Naive thymus-derived CD4-positive, alpha-beta T cell (primary cell): Measurements from ENCODE around the gene PADI1. TPM values are rescaled to one million over a fixed set of nuclear protein-coding genes. Genes with fewer than 3 reads are reported as not detected.

Source experiments
- ATAC-seq: fragments of 150-1000 bp; cut with Tn5 transposase; 2 replicates; pipeline ENCODE4 v1.10.0; 2021; ENCODE audit warnings: mild to moderate bottlenecking, moderate library complexity
- CTCF ChIA-PET: fragments of 350-600 bp; sonication (Branson Sonifier 250); formaldehyde crosslinking; loops from one replicate; lab custom pipeline; 2021; ENCODE audit warnings: antibody characterized with exemption; lab: Charles Lee
- POLR2A ChIA-PET: fragments of 350-600 bp; sonication (Branson Sonifier 250); formaldehyde crosslinking; loops from one replicate; lab custom pipeline; 2021; ENCODE audit warnings: antibody characterized with exemption, inconsistent platforms; lab: Charles Lee
- DNase-seq, 9 donors: peaks; one replicate each; pipeline versions ENCODE4 v3.0.0 to v3.0.0-alpha.2; 2020 to 2022; ENCODE audit warnings: mixed read lengths in 1 of 9
- H3K27ac ChIP-seq: one replicate; pipeline ENCODE4 v1.7.0; 2013; ENCODE audit warnings: mild to moderate bottlenecking, low read depth, low read length, moderate library complexity
- H3K27me3 ChIP-seq, 2 donors: one replicate each; pipeline ENCODE4 v1.7.0; 2013; ENCODE audit warnings: low read length in 2 of 2, mild to moderate bottlenecking in 2 of 2, moderate library complexity in 2 of 2; ENCODE audit not compliant: control insufficient read depth in 2 of 2, insufficient read depth in 2 of 2
- H3K36me3 ChIP-seq, 3 experiments: 1 replicate in 2 of 3; 2 replicates in 1 of 3; pipeline ENCODE4 v1.7.0; 2013; ENCODE audit warnings: low read length in 3 of 3, mild to moderate bottlenecking in 3 of 3, moderate library complexity in 1 of 3; ENCODE audit not compliant: insufficient read depth in 3 of 3, control insufficient read depth in 2 of 3
- H3K4me1 ChIP-seq, 2 donors: one replicate each; pipeline ENCODE4 v1.7.0; 2013; ENCODE audit warnings: low read length in 2 of 2, mild to moderate bottlenecking in 2 of 2, moderate library complexity in 1 of 2; ENCODE audit not compliant: control insufficient read depth in 2 of 2, insufficient read depth in 2 of 2
- H3K4me3 ChIP-seq: 2 replicates; pipeline ENCODE4 v1.7.0; 2013; ENCODE audit warnings: mild to moderate bottlenecking, low read length
- H3K9me3 ChIP-seq, 3 experiments: 1 replicate in 2 of 3; 2 replicates in 1 of 3; pipeline ENCODE4 v1.7.0; 2013; ENCODE audit warnings: low read length in 3 of 3; ENCODE audit not compliant: control insufficient read depth in 2 of 3
- H3K27ac Mint-ChIP-seq, 9 donors: one replicate each; pipeline ENCODE4 v1.8.0; 2020 to 2022; ENCODE audit warnings: mixed read lengths in 9 of 9, mild to moderate bottlenecking in 8 of 9, moderate library complexity in 5 of 9, inconsistent platforms in 2 of 9
- H3K27me3 Mint-ChIP-seq, 5 donors: one replicate each; pipeline ENCODE4 v1.8.0; 2021 to 2022; ENCODE audit warnings: mixed read lengths in 5 of 5, mild to moderate bottlenecking in 1 of 5
- H3K36me3 Mint-ChIP-seq, 5 donors: one replicate each; pipeline ENCODE4 v1.8.0; 2020 to 2022; ENCODE audit warnings: mixed read lengths in 5 of 5, mild to moderate bottlenecking in 3 of 5, inconsistent platforms in 1 of 5
- H3K4me1 Mint-ChIP-seq, 7 donors: one replicate each; pipeline ENCODE4 v1.8.0; 2020 to 2022; ENCODE audit warnings: mixed read lengths in 7 of 7, mild to moderate bottlenecking in 3 of 7, inconsistent platforms in 1 of 7
- H3K4me3 Mint-ChIP-seq, 10 donors: one replicate each; pipeline ENCODE4 v1.8.0; 2020 to 2022; ENCODE audit warnings: mild to moderate bottlenecking in 10 of 10, mixed read lengths in 10 of 10, moderate library complexity in 6 of 10, inconsistent platforms in 2 of 10
- H3K9me3 Mint-ChIP-seq, 11 donors: one replicate each; pipeline ENCODE4 v1.8.0; 2020 to 2022; ENCODE audit warnings: mixed read lengths in 11 of 11, mild to moderate bottlenecking in 4 of 11, inconsistent platforms in 1 of 11, moderate library complexity in 1 of 11
- intact Hi-C, 2 donors: fragments of 100-400 bp; cut with micrococcal nuclease; formaldehyde crosslinking; loops; one replicate each; pipeline ENCODE4 v1.15.1; 2023
- polyA plus RNA-seq, 2 donors: library from polyadenylated mRNA; unstranded; fragments of 300-500 nt; fragmentation: Illumina TruSeq; gene quantifications; one replicate each; pipeline ENCODE4 v1.2.3, GENCODE V29; 2021
- total RNA-seq, 6 experiments: library from RNA in 5 of 6; stranded (reverse) in 5 of 6; gene quantifications; 1 replicate in 5 of 6; 2 replicates in 1 of 6; pipeline ENCODE4 v1.2.3 and lab custom pipeline; 2021 to 2026

Gene PADI1
- total and polyA plus RNA-seq, 7 experiments from 2014 or later = not detected

GRCh38 chr1:17264470-17264869 is 59.5 kb downstream of the PADI1 start:
- CTCF ChIA-PET = no interaction called here
- no peak overlapping the region for H3K4me3 Mint-ChIP-seq

DNA sequence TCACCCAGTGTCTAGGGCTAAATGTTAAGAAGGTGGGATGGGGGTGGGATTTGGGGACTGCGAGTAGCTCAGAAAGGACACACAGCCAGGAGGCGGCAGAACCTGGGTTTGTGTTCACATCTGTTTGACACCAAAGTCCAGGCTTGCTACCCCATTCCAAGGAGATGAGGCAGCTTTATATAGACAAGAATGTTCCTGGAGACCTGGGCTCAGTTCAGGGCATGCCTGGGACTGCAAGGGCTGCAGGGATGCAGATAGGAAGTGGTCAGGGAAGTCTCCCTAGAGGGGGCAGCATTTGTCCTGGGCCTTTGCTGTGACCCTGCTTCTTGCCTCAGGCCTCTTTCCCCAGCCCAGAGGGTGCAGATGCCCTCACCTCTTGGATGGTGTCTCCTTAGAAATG is 60.2 kb downstream of the PADI1 start:
- Mint-ChIP-seq H3K27ac (no peak overlapping the region), H3K36me3 (no peaks in the 10 kb centered on the region), H3K9me3 (peaks cover 0 to 6% (median 0%) of the 10 kb centered on the region in 11 donors), H3K4me1 (peaks cover 0 to 2% (median 0%) of the 10 kb centered on the region in 7 donors), H3K27me3 (peaks cover 0 to 8% (median 4%) of the 10 kb centered on the region in 5 donors), H3K4me3 (no peak overlapping the region)
- H3K4me1 ChIP-seq = no peaks in the 10 kb centered on the region
- intact Hi-C loops = no loop called here
- H3K27ac ChIP-seq = no peak overlapping the region
- ATAC-seq (no peak), DNase-seq (no peak)
- no peaks in the 10 kb centered on the region for H3K36me3 ChIP-seq
- ChIA-PET CTCF (no interaction called here), POLR2A (no interaction called here)
- H3K27me3 ChIP-seq = no peaks in the 10 kb centered on the region
- H3K9me3 ChIP-seq = no peaks in the 10 kb centered on the region
- H3K4me3 ChIP-seq = no peak overlapping the region

More at GRCh38 chr1:17264470-17264869, 59.5 kb downstream of the PADI1 start:
- Mint-ChIP-seq H3K4me1 (peaks cover 0 to 2% (median 0%) of the 10 kb centered on the region in 7 donors), H3K36me3 (no peaks in the 10 kb centered on the region), H3K27me3 (peaks cover 0 to 8% (median 5%) of the 10 kb centered on the region in 5 donors), H3K9me3 (peaks cover 0 to 6% (median 0%) of the 10 kb centered on the region in 11 donors), H3K27ac (no peak overlapping the region)
- DNase-seq = no peak
- intact Hi-C loops = no loop called here
- H3K4me3 ChIP-seq = no peak overlapping the region
- H3K9me3 ChIP-seq = no peaks in the 10 kb centered on the region
- H3K27me3 ChIP-seq = no peaks in the 10 kb centered on the region
- no peak for ATAC-seq
- no peaks in the 10 kb centered on the region for H3K4me1 ChIP-seq
- H3K36me3 ChIP-seq = no peaks in the 10 kb centered on the region
- no peak overlapping the region for H3K27ac ChIP-seq
- POLR2A ChIA-PET = no interaction called here

GRCh38 chr1:17265950-17266349 is 61.0 kb downstream of the PADI1 start:
- no peaks in the 10 kb centered on the region for H3K36me3 Mint-ChIP-seq
- Histone ChIP-seq H3K27ac (no peak overlapping the region), H3K36me3 (no peaks in the 10 kb centered on the region), H3K27me3 (no peaks in the 10 kb centered on the region), H3K4me3 (no peak overlapping the region), H3K4me1 (no peaks in the 10 kb centered on the region), H3K9me3 (no peaks in the 10 kb centered on the region)
- intact Hi-C loops = no loop called here
- no peak overlapping the region for H3K27ac Mint-ChIP-seq
- H3K27me3 Mint-ChIP-seq = peaks cover 0 to 6% (median 0%) of the 10 kb centered on the region in 5 donors
- H3K4me1 Mint-ChIP-seq = peaks cover 0 to 2% (median 0%) of the 10 kb centered on the region in 7 donors
- H3K4me3 Mint-ChIP-seq = no peak overlapping the region
- ChIA-PET POLR2A (no interaction called here), CTCF (no interaction called here)
- ATAC-seq (no peak), DNase-seq (no peak)
- peaks cover 0 to 6% (median 0%) of the 10 kb centered on the region in 11 donors for H3K9me3 Mint-ChIP-seq

DNA sequence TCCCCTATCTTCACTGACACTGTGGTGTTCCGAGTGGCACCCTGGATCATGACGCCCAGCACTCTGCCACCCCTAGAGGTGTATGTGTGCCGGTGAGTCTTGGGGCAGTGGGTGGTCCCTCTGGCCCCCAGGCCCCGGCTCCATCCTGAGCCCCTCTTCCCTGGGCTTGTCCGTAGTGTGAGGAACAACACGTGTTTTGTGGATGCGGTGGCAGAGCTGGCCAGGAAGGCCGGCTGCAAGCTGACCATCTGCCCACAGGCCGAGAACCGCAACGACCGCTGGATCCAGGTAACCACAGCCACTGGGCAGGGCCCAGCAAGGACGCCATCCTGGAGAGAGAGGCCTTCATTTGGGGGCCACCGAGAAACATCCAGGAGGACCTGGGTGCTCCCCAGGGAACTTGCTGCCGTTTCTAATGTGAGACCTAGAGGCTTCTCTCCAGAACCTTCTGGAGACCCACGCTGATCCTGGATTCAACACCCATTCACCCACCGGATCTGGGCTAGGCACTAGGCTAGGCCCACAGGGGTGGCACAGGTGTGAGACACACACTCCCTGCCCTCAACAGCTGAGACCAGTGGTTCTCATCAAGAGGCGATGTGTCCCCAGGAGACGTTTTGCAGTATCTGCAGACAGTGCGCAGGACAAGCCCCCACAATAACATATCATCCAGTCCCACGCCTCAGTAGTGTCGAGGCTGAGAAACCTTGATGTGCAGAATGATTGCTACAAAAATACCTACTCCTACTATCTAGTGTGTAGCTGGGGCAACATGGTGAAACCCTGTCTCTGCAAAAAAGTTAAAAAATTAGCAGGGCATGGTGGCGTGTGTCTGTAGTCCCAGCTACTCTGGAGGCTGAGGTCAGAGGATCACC is 66.2 kb downstream of the PADI1 start:
- Mint-ChIP-seq H3K27ac (no peak overlapping the region), H3K27me3 (peaks cover 0 to 14% (median 7%) of the 10 kb centered on the region in 5 donors), H3K4me3 (no peak overlapping the region), H3K9me3 (no peaks in the 10 kb centered on the region), H3K36me3 (no peaks in the 10 kb centered on the region), H3K4me1 (no peaks in the 10 kb centered on the region)
- Histone ChIP-seq H3K4me1 (no peaks in the 10 kb centered on the region), H3K27ac (no peak overlapping the region), H3K27me3 (no peaks in the 10 kb centered on the region), H3K36me3 (no peaks in the 10 kb centered on the region), H3K4me3 (no peak overlapping the region), H3K9me3 (no peaks in the 10 kb centered on the region)
- ATAC-seq = no peak
- POLR2A ChIA-PET = no interaction called here
- DNase-seq = no peak
- intact Hi-C loops = no loop called here
- CTCF ChIA-PET = interaction anchor here (0.6 kb wide), 2 partner anchors 147 kb away, joined by 3 read pairs; no protein-coding TSS in a partner anchor

DNA sequence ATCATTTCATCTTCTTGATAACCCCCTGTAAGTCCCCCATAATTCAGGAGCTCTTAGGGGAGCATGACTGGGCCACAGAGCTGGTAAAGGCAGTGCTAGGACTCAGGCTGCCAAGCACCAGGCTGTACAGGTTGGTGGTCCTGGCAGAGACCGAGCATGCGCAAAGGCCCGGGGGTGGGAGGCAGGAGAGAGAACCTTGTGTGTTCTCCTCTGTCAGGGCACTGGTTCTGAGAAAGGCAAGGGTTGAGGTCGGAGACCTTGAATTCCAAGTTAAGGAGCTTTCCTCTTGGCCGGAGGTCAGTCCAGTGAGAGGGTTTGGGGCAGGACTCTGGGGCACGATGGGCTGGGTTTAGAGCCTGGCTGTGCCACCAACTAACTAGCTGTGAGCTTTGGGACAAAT is 67.1 kb downstream of the PADI1 start:
- no peaks in the 10 kb centered on the region for H3K36me3 Mint-ChIP-seq
- peaks cover 0 to 14% (median 7%) of the 10 kb centered on the region in 5 donors for H3K27me3 Mint-ChIP-seq
- H3K27ac Mint-ChIP-seq = no peak overlapping the region
- ATAC-seq (no peak), DNase-seq (no peak)
- Histone ChIP-seq H3K9me3 (no peaks in the 10 kb centered on the region), H3K36me3 (no peaks in the 10 kb centered on the region), H3K4me1 (no peaks in the 10 kb centered on the region), H3K27ac (no peak overlapping the region), H3K27me3 (no peaks in the 10 kb centered on the region), H3K4me3 (no peak overlapping the region)
- no peak overlapping the region for H3K4me3 Mint-ChIP-seq
- no peaks in the 10 kb centered on the region for H3K4me1 Mint-ChIP-seq
- ChIA-PET CTCF (interaction anchor here (0.6 kb wide), 1 partner anchor 147 kb away, joined by 3 read pairs; no protein-coding TSS in a partner anchor), POLR2A (no interaction called here)
- no peaks in the 10 kb centered on the region for H3K9me3 Mint-ChIP-seq
- intact Hi-C loops = no loop called here

DNA sequence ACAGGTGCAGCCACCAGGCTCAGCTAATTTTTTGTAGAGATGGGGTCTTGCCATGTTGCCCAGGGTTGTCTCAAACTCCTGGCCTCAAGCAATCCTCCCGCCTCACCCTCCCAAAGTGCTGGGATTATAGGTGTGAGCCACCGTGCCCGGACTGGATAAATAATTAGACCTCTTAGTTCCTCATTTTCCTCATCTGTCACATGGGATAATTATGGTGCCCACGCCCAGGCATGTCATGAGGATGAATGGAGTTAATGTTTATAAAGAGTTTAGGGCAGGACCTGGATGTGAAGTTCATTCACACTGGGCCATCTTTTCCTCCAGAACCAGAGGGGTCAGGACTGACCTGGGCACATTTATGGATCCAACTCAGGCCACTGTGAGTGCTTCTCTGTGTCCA is 67.7 kb downstream of the PADI1 start:
- no peak overlapping the region for H3K27ac ChIP-seq
- DNase-seq = no peak
- peaks cover 0 to 18% (median 7%) of the 10 kb centered on the region in 5 donors for H3K27me3 Mint-ChIP-seq
- no peaks in the 10 kb centered on the region for H3K4me1 ChIP-seq
- intact Hi-C loops = no loop called here
- no peak overlapping the region for H3K27ac Mint-ChIP-seq
- H3K36me3 ChIP-seq = no peaks in the 10 kb centered on the region
- POLR2A ChIA-PET = no interaction called here
- no peaks in the 10 kb centered on the region for H3K36me3 Mint-ChIP-seq
- H3K9me3 Mint-ChIP-seq = no peaks in the 10 kb centered on the region
- no peaks in the 10 kb centered on the region for H3K4me1 Mint-ChIP-seq
- H3K9me3 ChIP-seq = no peaks in the 10 kb centered on the region
- no peak overlapping the region for H3K4me3 ChIP-seq
- CTCF ChIA-PET = no interaction called here
- no peak overlapping the region for H3K4me3 Mint-ChIP-seq
- no peak for ATAC-seq
- H3K27me3 ChIP-seq = no peaks in the 10 kb centered on the region

GRCh38 chr1:17273096-17273495 is 68.2 kb downstream of the PADI1 start:
- no peak overlapping the region for H3K4me3 ChIP-seq
- Mint-ChIP-seq H3K4me3 (no peak overlapping the region), H3K27ac (no peak overlapping the region), H3K27me3 (peaks cover 0 to 18% (median 7%) of the 10 kb centered on the region in 5 donors), H3K4me1 (no peaks in the 10 kb centered on the region), H3K36me3 (no peaks in the 10 kb centered on the region), H3K9me3 (no peaks in the 10 kb centered on the region)
- H3K4me1 ChIP-seq = no peaks in the 10 kb centered on the region
- DNase-seq = no peak
- intact Hi-C loops = no loop called here
- no peaks in the 10 kb centered on the region for H3K27me3 ChIP-seq
- no peak overlapping the region for H3K27ac ChIP-seq
- ChIA-PET POLR2A (no interaction called here), CTCF (no interaction called here)
- H3K9me3 ChIP-seq = no peaks in the 10 kb centered on the region
- H3K36me3 ChIP-seq = no peaks in the 10 kb centered on the region
- no peak for ATAC-seq
